HS-5 (cell line): Measurements from ENCODE around the gene PBOV1.
"Not testable (repeated sequence)": the region's sequence is repeated elsewhere in the genome, so short reads cannot be mapped to it uniquely, and the experiment has no call there.

Source experiments
- DNase-seq: peaks from one replicate; pipeline ENCODE4 v3.0.0-alpha.2; 2012; ENCODE audit warnings: low read depth

The PBOV1 gene

GRCh38 chr6:138237463-138237862, 19.2 kb upstream of the PBOV1 start:
- no peak for DNase-seq

- DNase-seq: no peak
Measured at GRCh38 chr6:138235693-138236092, 17.4 kb upstream of the PBOV1 start.

- DNase-seq: no peak
Measured at GRCh38 chr6:138235205-138235604, 16.9 kb upstream of the PBOV1 start.

GRCh38 chr6:138234363-138234762, 16.1 kb upstream of the PBOV1 start:
- DNase-seq: no peak

- DNase-seq: no peak
Measured at GRCh38 chr6:138231381-138231886, 13.1 kb upstream of the PBOV1 start.

GRCh38 chr6:138230759-138231380, 12.6 kb upstream of the PBOV1 start:
- no peak for DNase-seq

GRCh38 chr6:138230221-138230620, 11.9 kb upstream of the PBOV1 start:
- no peak for DNase-seq

GRCh38 chr6:138229663-138230179, 11.4 kb upstream of the PBOV1 start:
- DNase-seq: no peak

GRCh38 chr6:138229072-138229471, 10.8 kb upstream of the PBOV1 start:
- DNase-seq: no peak

GRCh38 chr6:138227316-138227781, 9.1 kb upstream of the PBOV1 start:
- no peak for DNase-seq

GRCh38 chr6:138226700-138227315, 8.5 kb upstream of the PBOV1 start:
- DNase-seq: no peak

GRCh38 chr6:138225953-138226352, 7.7 kb upstream of the PBOV1 start:
- DNase-seq: no peak

- no peak for DNase-seq
Measured at GRCh38 chr6:138222901-138223546, 4.7 kb upstream of the PBOV1 start.

GRCh38 chr6:138219901-138220300, 1.6 kb upstream of the PBOV1 start:
- DNase-seq: no peak

- DNase-seq: no peak
Measured at GRCh38 chr6:138219398-138219797, 1.1 kb upstream of the PBOV1 start.

- no peak for DNase-seq
Measured at GRCh38 chr6:138215093-138215782, 3.1 kb downstream of the PBOV1 start.

- DNase-seq: not testable (repeated sequence)
Measured at GRCh38 chr6:138212530-138212929, 5.8 kb downstream of the PBOV1 start.

- DNase-seq: no peak
Measured at GRCh38 chr6:138211601-138212000, 6.7 kb downstream of the PBOV1 start.

- DNase-seq: no peak
Measured at GRCh38 chr6:138211048-138211581, 7.2 kb downstream of the PBOV1 start.

GRCh38 chr6:138206862-138207261, 11.4 kb downstream of the PBOV1 start:
- DNase-seq: no peak

GRCh38 chr6:138205437-138206094, 12.7 kb downstream of the PBOV1 start:
- no peak for DNase-seq
